HepG2 (cell line): ENCODE results near the gene PROX1. TPM values are rescaled to one million over a fixed set of nuclear protein-coding genes. Genes with fewer than 3 reads are reported as not detected.

Source experiments
- ARNT2 ChIP-seq: sonication (generic); formaldehyde crosslinking; IDR thresholded peaks from 2 replicates; pipeline ENCODE4 v1.8.0; 2022; ENCODE audit warnings: mild to moderate bottlenecking, low read depth, missing genetic modification reagents, moderate library complexity
- BCL3 ChIP-seq: sonication (generic); formaldehyde crosslinking; IDR thresholded peaks from 2 replicates; pipeline ENCODE4 v1.5.1; 2020; ENCODE audit warnings: mild to moderate bottlenecking, missing genetic modification reagents, moderate library complexity
- CBFB ChIP-seq: sonication (generic); formaldehyde crosslinking; IDR thresholded peaks from 2 replicates; pipeline ENCODE4 v1.4.0; 2020; ENCODE audit warnings: missing genetic modification reagents
- DNMT1 ChIP-seq: sonication (generic); formaldehyde crosslinking; IDR thresholded peaks from 2 replicates; pipeline ENCODE4 v1.5.1; 2020; ENCODE audit warnings: mild to moderate bottlenecking, missing genetic modification reagents
- KLF15 ChIP-seq: sonication (generic); formaldehyde crosslinking; IDR thresholded peaks from 2 replicates; pipeline ENCODE4 v1.8.1; 2023; ENCODE audit warnings: borderline replicate concordance, mild to moderate bottlenecking, inconsistent platforms, missing genetic modification reagents, mixed read lengths
- PHF20 ChIP-seq: sonication (generic); formaldehyde crosslinking; IDR thresholded peaks from 2 replicates; pipeline ENCODE4 v1.5.0; 2020; ENCODE audit warnings: mild to moderate bottlenecking, missing genetic modification reagents
- POLR2AphosphoS5 ChIP-seq: IDR thresholded peaks from 2 replicates; pipeline ENCODE4 v1.6.1; 2012; ENCODE audit warnings: low read depth, low read length
- THAP11 ChIP-seq: IDR thresholded peaks from 2 replicates; pipeline ENCODE4 v1.6.1; 2016; ENCODE audit warnings: missing biosample characterization, missing genetic modification reagents
- XRCC5 ChIP-seq: fragments of 200-400 bp; formaldehyde crosslinking; optimal IDR thresholded peaks from 2 replicates; pipeline ENCODE3; 2017; ENCODE audit warnings: mild to moderate bottlenecking, low read length
- ZNF263 ChIP-seq: sonication (generic); formaldehyde crosslinking; IDR thresholded peaks from 2 replicates; pipeline ENCODE4 v1.4.0; 2020; ENCODE audit warnings: missing genetic modification reagents
- ZNF800 ChIP-seq: sonication (generic); formaldehyde crosslinking; IDR thresholded peaks from 2 replicates; pipeline ENCODE4 v1.4.0; 2020; ENCODE audit warnings: missing genetic modification reagents
- polyA plus RNA-seq, 8 experiments: library from polyadenylated mRNA; depleted of rRNA in 3 of 8; stranded (reverse) in 7 of 8; unstranded in 1 of 8; fragments of >200 nt; fragmentation: Illumina TruSeq in 4 of 8; extraction: Trizol in 4 of 8; gene quantifications; 2 replicates each; pipeline versions ENCODE4 v1.2.1 to v1.2.3, GENCODE V29; 2011 to 2016; ENCODE audit warnings: low read depth in 4 of 8, missing spikeins in 1 of 8, mixed read lengths in 1 of 8; ENCODE audit not compliant: insufficient read depth in 1 of 8
- total RNA-seq, 5 experiments: library from RNA; depleted of rRNA; stranded (reverse); fragments of >200 nt; fragmentation: Illumina TruSeq; extraction: Trizol; gene quantifications; 2 replicates each; pipeline ENCODE4 v1.2.3, GENCODE V29; 2016; ENCODE audit warnings: low read depth in 1 of 5
- TF ChIP-seq, protein P1 (sequence below): sonication (generic); formaldehyde crosslinking; conservative IDR thresholded peaks from 2 replicates; pipeline ENCODE4 v1.8.0; 2022; ENCODE audit warnings: missing genetic modification reagents
- TF ChIP-seq, protein P2 (sequence below): IDR thresholded peaks from 2 replicates; pipeline ENCODE4 v1.6.1; 2016; ENCODE audit warnings: control low read depth
- TF ChIP-seq, protein P3 (sequence below): sonication (generic); formaldehyde crosslinking; IDR thresholded peaks from 2 replicates; pipeline ENCODE4 v1.9.0; 2021; ENCODE audit warnings: missing genetic modification reagents, mild to moderate bottlenecking, borderline replicate concordance

PROX1 gene
- total and polyA plus RNA-seq, 2 of the 13 experiments (the other 11 are each of a cell fraction or from before 2014, with no cell fraction given) = 12.3 to 30.2 TPM

DNA sequence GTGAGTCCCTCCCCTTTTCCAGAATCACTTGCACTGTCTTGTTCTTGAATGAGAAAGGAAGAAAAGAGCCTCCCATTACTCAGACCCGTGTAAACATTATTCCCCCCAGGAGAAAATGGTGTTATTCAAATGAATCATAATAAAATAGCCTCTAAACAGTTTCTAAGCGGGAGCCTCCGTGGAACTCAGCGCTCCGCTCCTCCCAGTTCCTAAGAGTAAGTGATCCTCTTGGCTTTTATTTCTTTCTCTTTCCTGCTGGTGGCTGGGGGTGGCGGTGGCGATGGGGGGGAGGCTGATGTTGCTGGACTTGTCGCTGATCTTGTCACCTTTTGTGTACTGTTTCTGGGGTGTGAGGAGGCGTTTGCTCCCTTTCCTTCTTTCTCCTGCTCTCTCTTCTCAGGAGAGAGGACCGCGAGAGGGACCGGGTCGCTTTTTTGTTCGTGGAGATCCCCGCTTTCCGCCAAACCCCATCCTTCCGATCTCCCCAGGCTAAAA is 781 bp downstream of the PROX1 start (continued):
- TF ChIP-seq, protein P1, sequence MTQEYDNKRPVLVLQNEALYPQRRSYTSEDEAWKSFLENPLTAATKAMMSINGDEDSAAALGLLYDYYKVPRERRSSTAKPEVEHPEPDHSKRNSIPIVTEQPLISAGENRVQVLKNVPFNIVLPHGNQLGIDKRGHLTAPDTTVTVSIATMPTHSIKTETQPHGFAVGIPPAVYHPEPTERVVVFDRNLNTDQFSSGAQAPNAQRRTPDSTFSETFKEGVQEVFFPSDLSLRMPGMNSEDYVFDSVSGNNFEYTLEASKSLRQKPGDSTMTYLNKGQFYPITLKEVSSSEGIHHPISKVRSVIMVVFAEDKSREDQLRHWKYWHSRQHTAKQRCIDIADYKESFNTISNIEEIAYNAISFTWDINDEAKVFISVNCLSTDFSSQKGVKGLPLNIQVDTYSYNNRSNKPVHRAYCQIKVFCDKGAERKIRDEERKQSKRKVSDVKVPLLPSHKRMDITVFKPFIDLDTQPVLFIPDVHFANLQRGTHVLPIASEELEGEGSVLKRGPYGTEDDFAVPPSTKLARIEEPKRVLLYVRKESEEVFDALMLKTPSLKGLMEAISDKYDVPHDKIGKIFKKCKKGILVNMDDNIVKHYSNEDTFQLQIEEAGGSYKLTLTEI (CRISPR knock-in tag) = no peak
- TF ChIP-seq ZNF263 (CRISPR knock-in tag) (peak; percentile 53; the same call in 1 of the 2 replicates), ZNF800 (CRISPR knock-in tag) (no peak), BCL3 (CRISPR knock-in tag) (0 out of 2 replicates have a peak, but pooled peaks have one; percentile 1), KLF15 (CRISPR knock-in tag) (0 out of 2 replicates have a peak, but pooled peaks have one; percentile 10), THAP11 (CRISPR knock-in tag) (no peak), POLR2AphosphoS5 (peak; percentile 22; the same call in 1 of the 2 replicates), XRCC5 (no peak), PHF20 (CRISPR knock-in tag) (0 out of 2 replicates have a peak, but pooled peaks have one; percentile 13), DNMT1 (CRISPR knock-in tag) (no peak), ARNT2 (0 out of 2 replicates have a peak, but pooled peaks have one; percentile 30), CBFB (CRISPR knock-in tag) (no peak)
- TF ChIP-seq, protein P2, sequence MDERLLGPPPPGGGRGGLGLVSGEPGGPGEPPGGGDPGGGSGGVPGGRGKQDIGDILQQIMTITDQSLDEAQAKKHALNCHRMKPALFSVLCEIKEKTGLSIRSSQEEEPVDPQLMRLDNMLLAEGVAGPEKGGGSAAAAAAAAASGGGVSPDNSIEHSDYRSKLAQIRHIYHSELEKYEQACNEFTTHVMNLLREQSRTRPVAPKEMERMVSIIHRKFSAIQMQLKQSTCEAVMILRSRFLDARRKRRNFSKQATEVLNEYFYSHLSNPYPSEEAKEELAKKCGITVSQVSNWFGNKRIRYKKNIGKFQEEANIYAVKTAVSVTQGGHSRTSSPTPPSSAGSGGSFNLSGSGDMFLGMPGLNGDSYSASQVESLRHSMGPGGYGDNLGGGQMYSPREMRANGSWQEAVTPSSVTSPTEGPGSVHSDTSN = no peak
- TF ChIP-seq, protein P3, sequence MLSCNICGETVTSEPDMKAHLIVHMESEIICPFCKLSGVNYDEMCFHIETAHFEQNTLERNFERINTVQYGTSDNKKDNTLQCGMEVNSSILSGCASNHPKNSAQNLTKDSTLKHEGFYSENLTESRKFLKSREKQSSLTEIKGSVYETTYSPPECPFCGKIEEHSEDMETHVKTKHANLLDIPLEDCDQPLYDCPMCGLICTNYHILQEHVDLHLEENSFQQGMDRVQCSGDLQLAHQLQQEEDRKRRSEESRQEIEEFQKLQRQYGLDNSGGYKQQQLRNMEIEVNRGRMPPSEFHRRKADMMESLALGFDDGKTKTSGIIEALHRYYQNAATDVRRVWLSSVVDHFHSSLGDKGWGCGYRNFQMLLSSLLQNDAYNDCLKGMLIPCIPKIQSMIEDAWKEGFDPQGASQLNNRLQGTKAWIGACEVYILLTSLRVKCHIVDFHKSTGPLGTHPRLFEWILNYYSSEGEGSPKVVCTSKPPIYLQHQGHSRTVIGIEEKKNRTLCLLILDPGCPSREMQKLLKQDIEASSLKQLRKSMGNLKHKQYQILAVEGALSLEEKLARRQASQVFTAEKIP = no peak
- TF ChIP-seq, all 625 proteins: peak for 12
